ENCODE data around the gene CCSER2. TPM values are rescaled to one million over a fixed set of nuclear protein-coding genes. Genes with fewer than 3 reads are reported as not detected.

The CCSER2 gene
- total RNA-seq, 1 experiment from 2014 or later = 28.9 TPM

DNA sequence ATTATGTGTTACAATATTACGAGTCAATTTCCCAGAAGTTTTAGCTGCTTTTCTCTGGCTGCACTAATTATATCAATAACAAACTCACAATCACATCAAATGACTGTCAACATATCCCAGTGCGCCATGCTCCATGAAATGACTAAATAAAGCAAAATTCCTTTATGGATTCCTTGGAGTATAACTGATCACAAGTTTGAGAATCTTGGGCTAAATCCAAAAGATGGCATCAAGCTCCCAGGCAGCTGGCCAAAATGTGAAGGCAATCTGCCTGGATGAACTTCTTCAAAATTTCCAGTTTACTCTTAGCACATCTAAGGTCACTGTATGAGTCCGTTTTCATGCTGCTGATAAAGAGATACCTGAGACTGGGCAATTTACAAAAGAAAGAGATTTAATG lies 210.8 kb downstream of the CCSER2 start:
- Histone ChIP-seq H3K36me3 (ENCODE audit: control insufficient read depth in 1 of 2, insufficient read depth in 2 of 2, low read length in 2 of 2) (no peaks in the 10 kb centered on the region), H4K20me1 (ENCODE audit: insufficient read depth) (no peaks in the 10 kb centered on the region), H3K4me3 (replicated peaks in 1 of 2; ENCODE audit: low read depth in 1 of 2, low read length in 2 of 2) (no peak overlapping the region), H3K9me3 (ENCODE audit: control insufficient read depth in 1 of 2, insufficient read depth in 1 of 2, low read depth in 1 of 2, low read length in 2 of 2) (no peaks in the 10 kb centered on the region), H2AFZ (ENCODE audit: low read depth, low read length, poor library complexity, severe bottlenecking) (no peak overlapping the region), H3K27me3 (ENCODE audit: insufficient read depth, low read length) (no peaks in the 10 kb centered on the region), H3K79me2 (ENCODE audit: insufficient read depth, low read length) (no peaks in the 10 kb centered on the region), H3K27ac (ENCODE audit: low read depth, low read length) (no peak overlapping the region), H3K4me1 (ENCODE audit: control insufficient read depth in 1 of 2, insufficient read depth in 2 of 2, low read length in 2 of 2) (peaks cover 0 to 24% of the 10 kb centered on the region in 2 experiments; a peak in 2 of 4 replicates), H3K9ac (ENCODE audit: low read length) (no peak overlapping the region), H3K4me2 (ENCODE audit: low read length) (no peak overlapping the region), H3K9me2 (ENCODE audit: insufficient read depth) (no peaks in the 10 kb centered on the region)
- TF ChIP-seq FOSL1 (IDR thresholded peaks at IDR 0.05; ENCODE audit: low read depth) (no peak), EZH2 (IDR thresholded peaks at IDR 0.05) (no peak), SRF (IDR thresholded peaks at IDR 0.05; ENCODE audit: low read depth) (no peak), ZNF274 (IDR thresholded peaks at IDR 0.05; ENCODE audit: low read depth, low read length) (no peak), POLR2A (IDR thresholded peaks at IDR 0.05; ENCODE audit: borderline replicate concordance, extremely low read depth, insufficient read depth, insufficient read length) (no peak), JUND (IDR thresholded peaks at IDR 0.05) (no peak), ELF1 (IDR thresholded peaks at IDR 0.05; ENCODE audit: borderline replicate concordance, low read depth) (no peak), EZH2phosphoT487 (IDR thresholded peaks at IDR 0.05; ENCODE audit: borderline replicate concordance) (no peak), SIN3A (IDR thresholded peaks at IDR 0.05; ENCODE audit: low read depth) (no peak), CBX3 (IDR thresholded peaks at IDR 0.05; ENCODE audit: low read depth) (no peak), POLR2AphosphoS5 (IDR thresholded peaks at IDR 0.05; ENCODE audit: low read depth, low read length) (no peak), YY1 (IDR thresholded peaks at IDR 0.05; ENCODE audit: extremely low read depth, insufficient replicate concordance, low read depth, low read length) (no peak), CEBPB (IDR thresholded peaks at IDR 0.05; ENCODE audit: low read depth) (no peak), SP1 (IDR thresholded peaks at IDR 0.05; ENCODE audit: low read depth) (no peak), TCF7L2 (IDR thresholded peaks at IDR 0.05; ENCODE audit: borderline replicate concordance, extremely low read depth, insufficient read depth, insufficient read length) (no peak)
- TF ChIP-seq, protein P1, sequence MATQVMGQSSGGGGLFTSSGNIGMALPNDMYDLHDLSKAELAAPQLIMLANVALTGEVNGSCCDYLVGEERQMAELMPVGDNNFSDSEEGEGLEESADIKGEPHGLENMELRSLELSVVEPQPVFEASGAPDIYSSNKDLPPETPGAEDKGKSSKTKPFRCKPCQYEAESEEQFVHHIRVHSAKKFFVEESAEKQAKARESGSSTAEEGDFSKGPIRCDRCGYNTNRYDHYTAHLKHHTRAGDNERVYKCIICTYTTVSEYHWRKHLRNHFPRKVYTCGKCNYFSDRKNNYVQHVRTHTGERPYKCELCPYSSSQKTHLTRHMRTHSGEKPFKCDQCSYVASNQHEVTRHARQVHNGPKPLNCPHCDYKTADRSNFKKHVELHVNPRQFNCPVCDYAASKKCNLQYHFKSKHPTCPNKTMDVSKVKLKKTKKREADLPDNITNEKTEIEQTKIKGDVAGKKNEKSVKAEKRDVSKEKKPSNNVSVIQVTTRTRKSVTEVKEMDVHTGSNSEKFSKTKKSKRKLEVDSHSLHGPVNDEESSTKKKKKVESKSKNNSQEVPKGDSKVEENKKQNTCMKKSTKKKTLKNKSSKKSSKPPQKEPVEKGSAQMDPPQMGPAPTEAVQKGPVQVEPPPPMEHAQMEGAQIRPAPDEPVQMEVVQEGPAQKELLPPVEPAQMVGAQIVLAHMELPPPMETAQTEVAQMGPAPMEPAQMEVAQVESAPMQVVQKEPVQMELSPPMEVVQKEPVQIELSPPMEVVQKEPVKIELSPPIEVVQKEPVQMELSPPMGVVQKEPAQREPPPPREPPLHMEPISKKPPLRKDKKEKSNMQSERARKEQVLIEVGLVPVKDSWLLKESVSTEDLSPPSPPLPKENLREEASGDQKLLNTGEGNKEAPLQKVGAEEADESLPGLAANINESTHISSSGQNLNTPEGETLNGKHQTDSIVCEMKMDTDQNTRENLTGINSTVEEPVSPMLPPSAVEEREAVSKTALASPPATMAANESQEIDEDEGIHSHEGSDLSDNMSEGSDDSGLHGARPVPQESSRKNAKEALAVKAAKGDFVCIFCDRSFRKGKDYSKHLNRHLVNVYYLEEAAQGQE (IDR thresholded peaks at IDR 0.05; ENCODE audit: low read depth) = no peak
- TF ChIP-seq, protein P2, sequence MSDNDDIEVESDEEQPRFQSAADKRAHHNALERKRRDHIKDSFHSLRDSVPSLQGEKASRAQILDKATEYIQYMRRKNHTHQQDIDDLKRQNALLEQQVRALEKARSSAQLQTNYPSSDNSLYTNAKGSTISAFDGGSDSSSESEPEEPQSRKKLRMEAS (IDR thresholded peaks at IDR 0.05) = no peak
- TF ChIP-seq, protein P3, sequence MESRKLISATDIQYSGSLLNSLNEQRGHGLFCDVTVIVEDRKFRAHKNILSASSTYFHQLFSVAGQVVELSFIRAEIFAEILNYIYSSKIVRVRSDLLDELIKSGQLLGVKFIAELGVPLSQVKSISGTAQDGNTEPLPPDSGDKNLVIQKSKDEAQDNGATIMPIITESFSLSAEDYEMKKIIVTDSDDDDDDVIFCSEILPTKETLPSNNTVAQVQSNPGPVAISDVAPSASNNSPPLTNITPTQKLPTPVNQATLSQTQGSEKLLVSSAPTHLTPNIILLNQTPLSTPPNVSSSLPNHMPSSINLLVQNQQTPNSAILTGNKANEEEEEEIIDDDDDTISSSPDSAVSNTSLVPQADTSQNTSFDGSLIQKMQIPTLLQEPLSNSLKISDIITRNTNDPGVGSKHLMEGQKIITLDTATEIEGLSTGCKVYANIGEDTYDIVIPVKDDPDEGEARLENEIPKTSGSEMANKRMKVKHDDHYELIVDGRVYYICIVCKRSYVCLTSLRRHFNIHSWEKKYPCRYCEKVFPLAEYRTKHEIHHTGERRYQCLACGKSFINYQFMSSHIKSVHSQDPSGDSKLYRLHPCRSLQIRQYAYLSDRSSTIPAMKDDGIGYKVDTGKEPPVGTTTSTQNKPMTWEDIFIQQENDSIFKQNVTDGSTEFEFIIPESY (IDR thresholded peaks at IDR 0.05; ENCODE audit: extremely low read depth, insufficient replicate concordance, low read length) = no peak
- CTCF ChIA-PET = interaction anchor here (1.6 to 7.6 kb wide), 5 partner anchors 10 to 274 kb away, joined by 8 to 268 read pairs (median 17); no protein-coding TSS in a partner anchor
- ATAC-seq (no peak), DNase-seq (ENCODE audit: low read depth, low spot score) (no peak)
- POLR2A ChIA-PET = no interaction called here
- intact Hi-C loops (cut with micrococcal nuclease) = loop anchor here (5.0 kb wide), 1 partner anchor 392 kb away; no protein-coding TSS in a partner anchor
- BruUV-seq (replicated peaks) = no TSS peak
- RAD21 ChIA-PET (ENCODE audit: low non-redundant PET in 1 of 2, low total read pairs in 2 of 2, uncharacterized antibody in 2 of 2, unreplicated experiment in 2 of 2) = interaction anchor here (1.5 to 1.7 kb wide), 2 partner anchors 109 to 272 kb away, joined by 3 read pairs; no protein-coding TSS in a partner anchor
